GM19463 (cell line): ENCODE data around the gene HERC3.
A peak's percentile ranks its signal among the peaks of the same experiment; 100 is the strongest.

Experiments used
- ATAC-seq: cut with Tn5 transposase; IDR thresholded peaks from one replicate; pipeline ENCODE4 v1.9.1; 2021; ENCODE audit warnings: mild to moderate bottlenecking, moderate library complexity; ENCODE audit not compliant: unreplicated experiment

Gene HERC3

DNA sequence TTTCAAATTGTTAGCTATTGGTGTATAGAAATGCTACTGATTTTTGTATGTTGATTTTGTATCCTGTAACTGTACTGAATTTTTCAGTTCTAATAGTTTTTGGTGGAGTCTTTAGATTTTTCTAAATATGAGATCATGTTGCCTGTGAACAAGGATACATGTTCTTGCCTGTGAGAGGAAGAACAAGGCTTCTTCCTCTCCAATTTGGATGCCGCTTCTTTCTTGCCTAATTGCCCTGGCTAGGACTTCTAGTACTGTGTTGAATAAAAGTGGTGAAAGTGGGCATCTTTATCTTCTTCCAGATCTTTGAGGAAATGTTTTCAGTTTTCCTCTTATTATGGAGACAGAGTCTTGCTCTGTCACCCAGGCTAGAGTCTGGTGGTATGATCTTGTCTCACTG lies 121.5 kb downstream of the HERC3 start:
- no peak for ATAC-seq

DNA sequence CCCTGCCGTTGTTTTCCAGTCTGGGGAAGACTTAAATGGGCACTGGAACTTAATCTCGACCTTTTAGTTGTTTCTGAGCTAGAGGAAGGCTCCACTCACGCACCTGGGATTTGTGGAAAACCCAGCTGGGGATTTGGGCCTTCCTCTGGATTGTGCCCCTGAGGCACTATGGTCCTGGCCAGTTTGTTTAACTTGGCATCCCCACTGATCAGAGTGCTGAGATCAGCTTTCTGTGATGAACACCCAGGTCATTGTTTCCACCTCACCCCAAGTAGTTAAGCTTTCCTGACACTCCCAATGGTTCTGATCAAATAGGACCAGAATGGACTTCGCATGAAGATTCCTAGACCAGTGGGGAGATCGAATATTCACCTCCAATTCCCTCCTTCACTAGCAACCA lies 125.8 kb downstream of the HERC3 start:
- ATAC-seq = no peak

DNA sequence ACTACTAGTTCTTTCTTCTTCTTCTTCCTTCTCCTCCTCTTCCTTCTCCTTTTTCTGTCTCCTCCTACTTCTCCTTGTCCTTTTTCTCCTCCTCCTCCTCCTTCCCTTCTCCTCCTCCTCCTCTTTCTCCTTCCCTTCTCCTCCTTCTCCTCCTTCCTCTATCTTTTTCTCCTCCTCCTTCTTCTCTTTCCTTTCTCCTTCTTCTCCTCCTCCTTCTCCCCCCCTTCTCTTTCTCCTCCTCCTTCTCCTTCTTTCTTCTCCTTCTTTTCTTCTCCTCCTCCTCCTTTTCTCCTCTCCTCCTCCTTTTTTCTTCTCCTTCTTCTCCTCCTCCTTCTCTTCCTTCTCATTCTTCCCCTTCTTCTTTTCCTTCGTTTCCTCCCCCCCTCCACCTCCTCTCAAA lies 127.1 kb downstream of the HERC3 start:
- ATAC-seq = no peak

DNA sequence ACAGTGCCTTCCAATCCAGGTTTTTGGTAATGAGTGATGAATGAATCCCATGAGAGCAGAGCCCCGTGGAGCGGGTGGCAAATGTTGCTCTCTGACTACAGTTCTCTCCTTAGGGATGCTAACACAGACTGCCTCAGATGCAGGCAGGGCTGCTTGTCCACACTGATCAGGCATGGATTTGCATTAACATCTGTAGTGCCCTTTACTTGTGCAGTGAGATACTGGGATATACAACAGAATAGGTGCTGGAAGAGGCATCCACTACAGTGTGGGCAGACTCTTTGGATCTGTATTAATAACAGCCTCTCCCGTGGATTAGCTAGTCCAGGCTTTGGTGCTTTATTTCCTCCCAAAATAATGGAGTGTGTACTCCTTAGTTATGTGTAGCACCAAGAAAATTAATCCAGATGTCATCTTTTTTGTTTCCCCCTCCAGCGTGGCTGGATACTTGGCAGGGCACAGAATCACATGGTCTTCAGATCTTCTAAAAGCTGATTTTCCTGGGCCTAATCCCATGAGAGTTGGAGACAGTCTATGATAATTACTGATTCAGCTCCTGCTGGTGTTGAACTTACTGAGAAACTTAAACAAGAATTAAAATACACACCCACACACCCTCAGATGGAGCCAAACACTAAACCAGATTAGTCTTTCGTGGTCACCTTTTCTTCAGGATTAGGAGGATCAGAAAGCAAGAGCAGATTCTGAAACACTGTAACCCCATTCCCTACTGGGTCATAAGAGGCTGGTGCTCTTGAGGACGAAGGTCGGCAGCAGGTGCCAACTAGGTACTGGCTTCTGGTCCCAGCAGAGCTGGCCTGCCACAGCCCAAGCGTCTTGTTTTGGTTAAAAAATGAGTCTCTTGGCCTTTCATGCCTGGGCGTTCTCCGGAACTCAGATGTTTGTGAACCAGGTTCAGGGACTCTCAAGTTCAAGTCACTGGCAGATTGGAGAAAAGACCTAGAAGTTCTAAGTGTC lies 128.5 kb downstream of the HERC3 start:
- no peak for ATAC-seq

DNA sequence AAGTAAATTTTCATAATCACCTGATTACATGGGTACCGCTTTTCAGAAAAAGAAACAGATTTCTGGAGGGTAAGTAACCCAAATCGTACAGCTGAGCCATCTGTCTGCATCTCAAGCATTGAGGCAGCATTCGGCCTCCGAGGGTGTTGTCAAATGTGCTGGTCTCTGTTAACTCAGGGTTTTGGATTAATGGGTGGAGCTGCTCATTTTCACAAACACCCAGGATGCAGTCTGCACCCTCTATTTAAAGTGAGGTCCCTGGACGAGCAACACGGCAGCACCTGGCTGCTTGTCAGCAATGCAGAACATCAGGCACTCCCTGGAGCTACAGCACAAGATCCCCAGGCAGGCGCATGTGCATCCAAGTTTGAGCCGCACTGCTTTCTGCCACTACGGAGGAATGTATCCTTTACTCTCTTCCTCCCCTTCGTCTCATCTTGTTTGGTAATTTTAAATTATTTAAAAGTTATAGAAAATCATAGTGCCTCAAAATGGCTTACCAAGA lies 130.0 kb downstream of the HERC3 start:
- ATAC-seq = no peak

DNA sequence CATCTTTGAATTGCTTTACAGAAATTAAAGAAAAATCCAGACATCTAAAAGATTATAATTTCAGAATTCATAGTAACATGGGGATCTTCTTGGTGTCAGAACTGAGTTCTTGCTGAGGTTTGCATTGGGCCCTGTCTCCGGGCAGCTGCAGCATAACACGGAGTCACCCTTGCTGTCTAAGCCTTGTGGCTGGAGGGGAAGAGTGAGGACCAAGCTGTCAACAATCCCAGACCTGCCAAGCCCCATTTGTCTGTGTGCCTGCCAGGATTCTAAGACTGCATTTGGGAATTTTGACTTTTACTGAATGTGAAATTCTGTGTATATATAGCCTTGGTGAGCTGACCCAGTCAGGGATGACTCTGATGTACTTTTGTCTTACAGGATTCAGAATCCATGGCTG lies 130.5 kb downstream of the HERC3 start:
- ATAC-seq = no peak

DNA sequence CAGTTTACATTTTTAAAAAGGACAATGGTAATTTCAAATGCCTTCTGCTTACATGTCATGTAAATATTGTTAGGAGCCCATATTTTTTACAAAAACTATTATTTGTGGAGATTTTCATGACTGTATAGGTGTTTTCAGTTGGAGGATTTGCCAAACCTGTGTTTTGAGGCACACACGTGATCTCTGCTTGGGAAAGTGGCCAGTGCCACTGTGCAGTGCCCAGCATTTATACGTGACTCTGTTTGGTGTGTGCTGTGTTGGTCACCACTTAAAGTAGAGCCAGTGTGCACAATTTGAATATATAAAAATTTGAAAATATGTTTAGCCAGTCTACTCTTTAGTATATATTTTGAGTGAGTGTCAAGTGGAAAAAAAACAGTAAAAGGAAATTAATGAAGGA lies 132.1 kb downstream of the HERC3 start:
- no peak for ATAC-seq

DNA sequence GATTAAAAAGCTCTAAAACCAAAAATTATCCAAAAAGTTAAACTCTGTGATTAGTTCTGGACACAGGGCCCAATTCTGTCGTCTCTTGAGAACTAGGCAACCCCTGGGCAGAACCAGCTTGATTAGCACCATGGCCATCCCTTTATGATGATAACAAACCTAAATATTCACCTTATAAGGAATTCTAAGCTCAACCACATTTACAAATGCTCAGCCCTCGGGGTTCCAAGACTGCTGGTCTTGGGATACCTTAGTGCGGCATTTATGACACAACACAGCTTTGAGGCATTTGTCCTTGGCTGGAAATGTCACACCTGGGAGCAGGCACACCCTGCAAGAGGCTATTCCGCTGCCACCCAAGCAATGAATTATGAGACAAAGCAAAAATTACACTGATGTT lies 132.9 kb downstream of the HERC3 start:
- no peak for ATAC-seq

DNA sequence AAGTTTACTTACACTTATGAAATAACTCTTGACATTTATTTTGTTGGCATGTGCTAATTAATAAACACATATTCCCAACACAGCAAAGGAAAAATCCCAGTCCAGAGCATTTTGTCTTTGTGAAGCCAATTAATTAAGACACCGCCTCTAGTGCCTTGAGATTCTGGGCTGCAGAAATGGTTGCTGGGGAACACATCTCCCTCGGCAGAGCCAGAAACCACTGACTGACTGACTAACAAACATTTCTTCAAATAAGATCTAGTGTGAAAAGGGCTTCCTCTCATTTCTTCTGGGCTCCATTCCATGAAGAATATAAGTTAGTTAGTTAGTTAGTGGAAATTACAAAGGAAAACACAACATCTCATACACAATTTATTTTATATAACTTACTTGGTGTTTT lies 133.7 kb downstream of the HERC3 start:
- no peak for ATAC-seq

DNA sequence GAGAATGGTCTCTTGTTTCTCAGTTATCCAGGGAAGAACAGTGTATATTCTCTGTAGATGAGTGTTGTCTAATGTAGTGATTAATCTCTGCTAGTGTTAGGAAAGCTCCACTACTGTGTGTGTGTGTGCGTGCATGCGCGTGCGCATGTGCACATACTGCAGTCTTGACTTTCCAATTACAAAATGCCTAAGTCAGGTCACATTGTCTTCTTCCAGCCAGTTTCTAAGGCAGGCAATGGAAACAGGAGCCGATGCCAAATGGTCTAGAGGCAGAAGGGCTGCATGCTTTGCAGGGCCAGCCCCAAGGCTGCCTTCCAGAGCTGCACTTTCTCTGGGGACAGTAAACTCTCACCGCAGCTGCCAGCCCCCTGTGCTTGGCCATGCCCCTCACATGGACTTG lies 135.9 kb downstream of the HERC3 start:
- no peak for ATAC-seq

DNA sequence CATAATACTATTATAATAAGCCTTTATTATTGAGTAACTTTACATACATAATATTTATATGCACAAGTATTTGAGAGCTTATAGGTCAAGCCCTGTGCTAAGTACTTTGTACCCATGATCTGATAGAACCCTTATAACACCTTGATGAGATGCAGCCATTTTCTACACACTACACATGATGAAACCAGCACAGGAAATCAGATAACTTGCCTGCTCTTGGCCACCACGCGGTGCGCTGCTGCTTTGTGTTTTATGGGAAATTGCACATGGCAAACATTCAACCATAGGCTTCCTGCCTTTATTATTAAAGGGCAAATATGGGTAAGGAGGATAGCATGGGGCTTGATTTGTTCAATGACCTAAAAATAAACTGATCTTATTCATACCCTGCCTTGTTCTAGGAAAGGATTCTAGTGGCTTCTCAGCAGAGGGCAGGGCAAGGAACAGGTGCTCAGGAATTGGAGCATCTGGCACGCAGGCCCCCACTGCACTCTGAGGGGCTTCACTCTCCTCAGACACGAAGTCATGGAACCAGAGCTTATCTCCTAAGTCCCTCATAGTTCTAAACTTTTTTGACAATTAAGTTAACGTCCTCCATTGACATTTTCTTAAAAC lies 137.0 kb downstream of the HERC3 start:
- no peak for ATAC-seq

DNA sequence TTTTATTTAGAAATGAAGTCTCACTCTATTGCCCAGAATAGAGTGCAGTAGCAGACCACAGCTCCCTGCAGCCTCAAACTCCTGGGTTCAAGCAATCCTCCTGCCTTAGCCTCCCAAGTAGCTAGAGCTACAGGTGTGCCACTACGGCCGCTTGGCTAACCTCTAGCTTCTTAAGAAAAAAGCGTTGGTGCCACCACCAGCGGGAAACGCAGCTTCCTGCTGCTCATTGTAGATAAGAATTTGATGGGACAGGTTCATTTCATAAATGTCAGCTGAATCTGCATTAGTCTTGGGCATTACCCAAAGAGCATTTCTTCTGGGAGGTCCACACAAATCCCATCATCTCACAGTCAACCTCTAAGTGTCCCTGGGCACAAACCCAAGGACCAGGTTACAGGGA lies 138.5 kb downstream of the HERC3 start:
- no peak for ATAC-seq

DNA sequence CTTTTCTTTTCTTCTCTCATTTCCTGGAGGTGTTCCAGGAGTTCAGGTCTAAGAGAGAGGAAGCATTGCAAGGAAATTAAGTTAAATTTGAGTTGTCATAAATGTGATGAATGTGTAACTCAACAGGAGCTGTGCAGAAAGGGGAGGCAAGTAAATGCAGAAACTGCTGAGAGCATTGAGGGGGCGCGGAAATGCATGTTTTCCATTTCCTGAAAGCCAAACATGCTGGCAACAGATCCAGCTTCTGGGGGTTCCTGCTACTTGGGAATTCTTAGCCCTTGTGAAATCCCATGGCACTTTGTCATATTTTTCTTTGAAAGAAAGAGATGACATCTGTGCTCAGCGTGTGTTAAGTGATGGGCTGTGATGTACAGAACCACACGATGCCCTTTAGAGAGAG lies 139.1 kb downstream of the HERC3 start:
- ATAC-seq = no peak

DNA sequence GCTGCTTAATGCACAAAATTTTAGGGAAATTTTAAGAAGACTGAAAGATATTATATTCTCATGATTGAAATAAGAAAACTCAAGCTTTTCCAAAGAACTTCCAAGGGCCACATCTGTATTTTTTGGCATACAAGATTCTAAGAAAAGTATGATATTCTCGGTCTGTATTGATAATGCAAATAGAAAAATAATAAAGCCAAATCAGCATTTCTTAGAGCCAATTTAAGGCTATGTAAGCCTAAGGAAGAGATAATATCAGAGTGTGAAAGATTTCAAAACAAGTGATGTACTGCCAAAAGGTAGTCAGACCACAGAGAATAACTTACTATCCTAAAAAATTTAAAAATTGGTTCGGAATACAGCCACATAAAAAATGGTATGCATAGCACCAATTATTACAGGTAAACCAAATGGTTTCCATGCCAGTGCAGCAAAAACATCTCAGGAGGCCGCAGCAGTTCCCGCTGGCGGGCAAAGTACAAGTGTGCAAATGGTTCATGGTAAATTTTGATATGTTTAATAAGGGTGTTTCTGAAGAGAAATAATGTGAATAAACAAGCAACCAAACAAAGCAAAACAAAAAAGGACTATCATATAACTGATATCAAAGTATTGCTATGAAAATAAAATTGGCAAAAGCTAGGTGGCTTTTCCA lies 140.6 kb downstream of the HERC3 start:
- no peak for ATAC-seq

DNA sequence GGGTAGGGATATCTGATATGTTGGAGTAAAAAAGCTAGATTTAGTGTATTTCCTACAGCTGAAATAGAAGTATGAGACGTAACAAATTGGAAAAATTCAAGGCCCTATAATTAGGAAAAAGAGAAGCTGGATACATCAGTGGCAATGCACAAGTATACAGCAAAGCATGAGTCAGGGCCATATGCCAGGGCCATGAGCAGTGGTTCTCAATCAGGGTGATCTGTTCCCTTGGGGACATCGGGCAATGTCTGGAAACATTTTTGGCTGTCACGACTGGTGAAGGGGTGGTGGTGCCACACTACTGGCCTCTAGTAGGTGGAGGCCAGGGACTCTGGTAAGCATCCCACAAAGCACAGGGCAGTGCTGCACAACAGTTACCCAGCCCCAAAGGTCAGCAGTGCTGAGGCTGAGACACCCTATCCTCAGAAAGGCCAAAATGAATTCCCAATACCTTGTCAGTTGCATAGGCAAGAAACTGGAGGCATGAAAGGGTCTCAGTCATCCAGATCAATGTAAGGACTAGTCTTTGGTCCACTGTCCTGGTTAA lies 142.2 kb downstream of the HERC3 start:
- ATAC-seq = no peak

DNA sequence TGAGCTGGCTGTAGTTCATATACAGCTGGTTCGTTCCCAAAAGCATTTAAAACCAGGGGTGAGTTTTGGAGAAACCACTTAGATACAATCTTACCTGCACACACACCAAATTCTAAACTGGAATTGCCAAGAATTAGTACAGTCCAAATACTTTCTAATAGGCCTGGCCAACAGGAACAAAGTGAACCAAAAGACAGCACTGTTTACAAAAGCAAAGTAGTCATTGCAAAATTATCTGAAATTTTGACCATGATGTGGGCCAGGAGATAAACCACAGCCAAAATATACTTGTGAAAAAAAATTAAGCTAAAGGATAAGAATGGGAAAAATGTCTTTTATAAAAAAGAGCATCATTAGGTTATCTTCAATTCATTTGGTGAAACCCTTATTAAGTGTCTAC lies 143.3 kb downstream of the HERC3 start:
- no peak for ATAC-seq

DNA sequence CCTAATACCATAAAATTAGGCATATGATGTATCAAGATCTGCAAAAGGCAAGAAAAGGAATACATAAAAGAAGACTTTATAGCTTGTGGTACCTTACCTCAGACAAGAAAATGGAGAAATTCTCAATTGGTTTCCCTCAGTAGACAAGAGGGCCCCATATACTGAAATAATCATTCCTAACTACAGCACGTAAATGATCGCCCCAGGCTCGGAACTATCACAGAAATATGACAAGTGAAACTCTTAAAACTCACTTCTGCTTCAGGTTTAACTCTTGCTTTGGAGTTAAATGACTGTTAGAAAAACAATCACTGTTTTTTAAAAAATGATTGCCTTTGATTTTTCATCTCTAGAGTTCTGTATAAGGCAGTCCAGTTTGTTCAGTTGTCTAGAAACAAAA lies 144.0 kb downstream of the HERC3 start:
- no peak for ATAC-seq

DNA sequence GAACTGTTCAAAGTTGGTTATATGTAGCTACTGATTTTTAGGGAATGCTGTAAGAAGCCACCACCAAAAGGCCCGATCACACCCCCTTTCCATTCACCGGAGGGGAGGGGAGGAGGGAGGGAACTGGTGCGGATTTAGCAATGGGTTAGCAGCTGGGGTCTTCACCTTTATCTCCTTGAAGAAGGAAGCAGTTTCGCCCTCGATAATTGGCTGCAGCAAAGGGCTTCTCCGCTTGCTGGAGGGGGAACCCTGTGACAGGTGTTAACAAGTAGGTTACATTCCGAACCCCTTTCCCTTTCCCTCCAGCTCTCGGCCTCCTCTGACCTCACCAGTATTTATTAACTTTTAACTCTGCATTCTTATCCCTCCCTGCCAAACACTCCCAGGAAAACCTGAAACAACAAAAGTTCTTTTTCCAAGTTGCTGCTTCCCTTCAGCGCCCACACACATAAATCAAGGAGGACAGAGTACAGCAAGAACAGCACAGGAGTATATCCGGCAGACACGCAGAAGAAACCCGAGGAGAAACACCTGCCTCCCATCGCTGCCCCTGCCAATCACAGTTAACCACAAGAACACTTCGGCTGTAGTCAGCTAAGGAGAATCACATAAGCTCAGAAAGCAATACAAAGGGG lies 145.1 kb downstream of the HERC3 start:
- peak; percentile 98 for ATAC-seq

DNA sequence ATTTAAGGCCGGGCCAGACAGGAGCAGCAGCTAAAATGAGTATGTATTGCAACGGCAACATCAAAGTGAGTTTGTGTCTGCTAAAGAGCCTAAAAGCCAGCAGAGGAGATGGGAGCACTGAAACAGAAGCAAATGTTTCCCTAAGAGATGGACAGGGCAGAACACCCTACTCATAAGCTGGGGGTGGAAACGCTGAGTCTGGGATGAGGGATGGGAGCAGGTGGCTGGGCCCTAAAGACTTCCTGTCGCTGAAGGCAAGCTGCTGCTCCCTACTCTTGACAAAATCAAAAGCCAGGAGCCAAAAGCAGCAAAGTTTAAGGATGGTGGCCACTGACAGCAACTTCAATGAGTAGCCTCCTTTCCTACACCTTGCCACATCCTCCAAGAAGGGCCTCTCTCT lies 145.9 kb downstream of the HERC3 start:
- no peak for ATAC-seq

DNA sequence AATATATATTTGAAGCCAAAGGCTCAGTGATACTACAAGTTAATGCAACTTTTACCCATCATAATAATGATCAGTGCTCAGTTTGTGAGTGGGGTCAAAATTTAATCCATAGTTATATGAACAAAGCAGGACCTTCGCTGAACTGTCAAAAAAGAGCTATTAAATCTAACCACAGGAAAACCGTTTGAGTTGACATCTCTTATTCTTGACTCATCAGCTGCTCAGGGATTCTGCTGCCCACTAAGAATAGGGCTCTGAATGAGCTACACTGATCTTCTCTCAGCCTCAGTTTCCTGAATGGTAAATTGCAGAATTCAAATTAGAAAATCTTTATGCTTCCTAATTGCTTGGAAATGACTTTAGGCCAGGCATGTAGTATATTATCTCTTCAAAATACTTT lies 150.3 kb downstream of the HERC3 start:
- no peak for ATAC-seq

DNA sequence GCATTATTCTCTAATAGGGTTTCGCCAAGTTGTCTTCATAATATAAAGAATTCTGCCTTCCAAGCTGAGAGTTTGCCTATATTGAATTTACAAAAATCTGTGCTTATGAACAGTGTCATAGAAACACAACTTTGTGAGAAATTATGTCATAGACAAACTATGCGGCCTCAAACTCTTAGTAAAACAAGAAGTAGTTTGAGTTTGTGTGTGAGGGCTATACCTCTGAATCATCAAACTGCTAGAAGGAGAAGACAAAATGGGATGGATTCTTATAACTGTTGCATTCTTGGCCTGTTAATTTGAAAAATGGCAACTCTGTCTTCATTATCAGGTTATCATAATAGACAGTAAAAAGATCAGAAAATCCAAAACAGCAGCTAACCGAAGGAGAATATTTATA lies 151.4 kb downstream of the HERC3 start:
- no peak for ATAC-seq
